ENCODE measurements around the gene GK.

DNA sequence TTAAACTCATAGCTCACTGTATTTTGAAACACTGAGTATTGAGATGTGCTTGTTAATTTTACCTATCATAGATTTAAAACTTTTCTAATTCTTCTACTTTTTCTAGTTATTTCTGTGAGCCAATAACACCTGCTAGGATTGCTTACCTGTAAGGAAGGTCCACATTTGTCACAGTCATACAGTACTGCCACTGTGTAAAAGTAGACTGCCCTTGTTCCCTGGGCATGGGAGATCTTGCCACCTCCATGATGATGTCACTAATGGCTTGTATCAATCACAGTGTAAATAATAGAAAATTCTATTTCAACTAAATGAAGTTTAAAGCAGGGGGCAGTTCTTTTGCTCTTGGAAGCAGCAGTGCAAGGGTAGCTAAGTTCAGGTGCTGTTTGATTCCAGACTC is 35.9 kb downstream of the GK start:
- TF ChIP-seq, protein P1, sequence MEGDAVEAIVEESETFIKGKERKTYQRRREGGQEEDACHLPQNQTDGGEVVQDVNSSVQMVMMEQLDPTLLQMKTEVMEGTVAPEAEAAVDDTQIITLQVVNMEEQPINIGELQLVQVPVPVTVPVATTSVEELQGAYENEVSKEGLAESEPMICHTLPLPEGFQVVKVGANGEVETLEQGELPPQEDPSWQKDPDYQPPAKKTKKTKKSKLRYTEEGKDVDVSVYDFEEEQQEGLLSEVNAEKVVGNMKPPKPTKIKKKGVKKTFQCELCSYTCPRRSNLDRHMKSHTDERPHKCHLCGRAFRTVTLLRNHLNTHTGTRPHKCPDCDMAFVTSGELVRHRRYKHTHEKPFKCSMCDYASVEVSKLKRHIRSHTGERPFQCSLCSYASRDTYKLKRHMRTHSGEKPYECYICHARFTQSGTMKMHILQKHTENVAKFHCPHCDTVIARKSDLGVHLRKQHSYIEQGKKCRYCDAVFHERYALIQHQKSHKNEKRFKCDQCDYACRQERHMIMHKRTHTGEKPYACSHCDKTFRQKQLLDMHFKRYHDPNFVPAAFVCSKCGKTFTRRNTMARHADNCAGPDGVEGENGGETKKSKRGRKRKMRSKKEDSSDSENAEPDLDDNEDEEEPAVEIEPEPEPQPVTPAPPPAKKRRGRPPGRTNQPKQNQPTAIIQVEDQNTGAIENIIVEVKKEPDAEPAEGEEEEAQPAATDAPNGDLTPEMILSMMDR (IDR thresholded peaks at IDR 0.05), result no peak
- TF ChIP-seq POLR2A (IDR thresholded peaks at IDR 0.05), result no peak
